ENCODE measurements around the gene ABHD3.
"Not testable (repeated sequence)": the region's sequence is repeated elsewhere in the genome, so short reads cannot be mapped to it uniquely, and the experiment has no call there.

GRCh38 chr18:21675354-21675753 lies 29.2 kb downstream of the ABHD3 start:
- not testable (repeated sequence) for TF ChIP-seq POLR2A, CTCF (IDR thresholded peaks at IDR 0.05)

Measured in lower leg skin (tissue), 3 donors.